ENCODE data around the gene INTS14. TPM values are rescaled to one million over a fixed set of nuclear protein-coding genes. Genes with fewer than 3 reads are reported as not detected.

INTS14 gene
- total and polyA plus RNA-seq, 2 of the 8 experiments (the other 6 are each of a cell fraction or from before 2014, with no cell fraction given) = 33.1 to 33.7 TPM

GRCh38 chr15:65612616-65612946 is 1.6 kb upstream of the INTS14 start:
- DNase-seq (ENCODE audit: low read depth in 1 of 2, low spot score in 2 of 2) (no peak), FAIRE-seq (no peak)
- H3K23ac ChIP-seq (ENCODE audit: insufficient read length) = no peak overlapping the region
- H3K23me2 ChIP-seq (ENCODE audit: low read depth, low read length) = peaks cover 4% of the 10 kb centered on the region; the same call in 1 of the 2 replicates
- CTCF ChIA-PET (ENCODE audit: partially characterized antibody) = interaction anchor here (0.6 to 2.0 kb wide), 5 partner anchors 13 to 244 kb away, joined by 3 to 5 read pairs (median 5); no protein-coding TSS in a partner anchor
- H3K18ac ChIP-seq (ENCODE audit: extremely low read depth, low read length) = no peak overlapping the region
- H2BK15ac ChIP-seq (ENCODE audit: low read length) = no peak overlapping the region
- H2BK12ac ChIP-seq (ENCODE audit: low read depth, low read length) = no peak overlapping the region
- H3K9me3 ChIP-seq (ENCODE audit: insufficient read depth in 2 of 2, low read depth in 1 of 2, low read length in 1 of 2) = no peaks in the 10 kb centered on the region
- no peak overlapping the region for H3K4me3 ChIP-seq (ENCODE audit: extremely low read depth in 1 of 4, insufficient read depth in 2 of 4, low read depth in 3 of 4, low read length in 4 of 4)
- H4K8ac ChIP-seq (ENCODE audit: extremely low read depth, insufficient read depth, low read length) = no peak overlapping the region
- H3K14ac ChIP-seq (ENCODE audit: insufficient read length) = no peak overlapping the region
- POLR2A ChIA-PET (ENCODE audit: partially characterized antibody) = interaction anchor here (1.1 to 3.2 kb wide), 3 partner anchors 9 to 25 kb away, joined by 5 to 25 read pairs (median 7); partner anchors contain the start of gene SLC24A1
- peak overlapping the region; percentile 71 to 91 for H3K4me2 ChIP-seq (ENCODE audit: insufficient read depth in 1 of 2, low read depth in 2 of 2, low read length in 2 of 2)
- no peak overlapping the region for H4K5ac ChIP-seq (ENCODE audit: insufficient read length, low read depth, low read length)
- no peak overlapping the region for H2AFZ ChIP-seq (ENCODE audit: low read length)
- peak overlapping the region in 2 of 4 experiments; percentile 9 to 60; a peak in 3 of 7 replicates for H3K9ac ChIP-seq (replicated peaks in 1 of 4; ENCODE audit: extremely low read depth in 1 of 4, low read depth in 3 of 4, low read length in 3 of 4)
- 0 out of 2 replicates have a peak, but pooled peaks cover 4% of the 10 kb centered on the region for H3K79me1 ChIP-seq (ENCODE audit: low read depth, low read length)
- no peak overlapping the region for H4K91ac ChIP-seq (replicated peaks; ENCODE audit: insufficient read length, low read length)
- no peak overlapping the region for H2BK20ac ChIP-seq (ENCODE audit: low read length)
- TF ChIP-seq ASH2L (IDR thresholded peaks at IDR 0.05; ENCODE audit: low read length) (no peak), JUN (IDR thresholded peaks at IDR 0.05; ENCODE audit: low read depth, low read length) (no peak), POLR2A (IDR thresholded peaks at IDR 0.05; ENCODE audit: control extremely low read depth in 1 of 2, low read depth in 2 of 2, low read length in 2 of 2) (no peak), CHD2 (IDR thresholded peaks at IDR 0.05; ENCODE audit: low read length) (no peak)
- H3K4me1 ChIP-seq (replicated peaks in 1 of 4; ENCODE audit: control insufficient read depth in 3 of 4, insufficient read depth in 4 of 4, low read length in 3 of 4) = peaks cover 6 to 8% (median 8%) of the 10 kb centered on the region in 4 experiments; a peak in 6 of 7 replicates
- no peak overlapping the region for H3K4ac ChIP-seq (replicated peaks; ENCODE audit: insufficient read length, low read depth, low read length)
- no peak overlapping the region for H3K27ac ChIP-seq (ENCODE audit: low read depth, low read length)
- no peak overlapping the region for H2BK5ac ChIP-seq (ENCODE audit: low read depth, low read length)
- no peak overlapping the region for H2BK120ac ChIP-seq (replicated peaks; ENCODE audit: low read depth, low read length)
- peaks cover 7 to 28% of the 10 kb centered on the region in 2 experiments for H3K79me2 ChIP-seq (ENCODE audit: control insufficient read depth in 1 of 2, insufficient read depth in 2 of 2, low read length in 2 of 2)
- WGBS, 2 experiments (ENCODE audit: extremely low coverage in 1 of 2, insufficient coverage in 1 of 2, insufficient read length in 1 of 2, insufficient replicate concordance in 2 of 2, low coverage in 1 of 2, low lambda C conversion rate in 2 of 2, missing lambda C conversion rate in 1 of 2) = 98% methylated on average over 2 of the region's 2 CpGs; no CpG with 5 or more reads in 1 of the 2 experiments
- no peaks in the 10 kb centered on the region for H4K20me1 ChIP-seq (replicated peaks in 1 of 2; ENCODE audit: control insufficient read depth in 1 of 2, insufficient read depth in 2 of 2, low read length in 2 of 2)
- no peak overlapping the region for H2AK5ac ChIP-seq (ENCODE audit: low read depth, low read length)
- no peaks in the 10 kb centered on the region for H3K36me3 ChIP-seq (ENCODE audit: control insufficient read depth in 2 of 4, insufficient read depth in 4 of 4, low read length in 3 of 4)
- no peak overlapping the region for H3K56ac ChIP-seq (replicated peaks; ENCODE audit: insufficient read length, low read depth, low read length)
- no peaks in the 10 kb centered on the region for H3K27me3 ChIP-seq (replicated peaks in 1 of 4; ENCODE audit: control insufficient read depth in 3 of 4, extremely low read depth in 1 of 4, insufficient read depth in 3 of 4, low read length in 3 of 4)
